HUES48 (cell line): ENCODE data around the gene GJD4.

Experiments
- H3K27ac ChIP-seq: one replicate; pipeline ENCODE4 v1.7.0; 2013; ENCODE audit warnings: low read depth, low read length, inconsistent platforms
- H3K27me3 ChIP-seq: 2 replicates; pipeline ENCODE4 v1.6.1; 2013; ENCODE audit warnings: mild to moderate bottlenecking, low read length; ENCODE audit not compliant: control insufficient read depth, insufficient read depth
- H3K36me3 ChIP-seq: 2 replicates; pipeline ENCODE4 v1.6.1; 2013; ENCODE audit warnings: low read length; ENCODE audit not compliant: control insufficient read depth, insufficient read depth
- H3K4me1 ChIP-seq: 2 replicates; pipeline ENCODE4 v1.6.1; 2013; ENCODE audit warnings: mild to moderate bottlenecking, low read length; ENCODE audit not compliant: control insufficient read depth, insufficient read depth
- H3K4me3 ChIP-seq: 2 replicates; pipeline ENCODE4 v1.5.1; 2013; ENCODE audit warnings: mild to moderate bottlenecking, low read depth, low read length
- H3K9ac ChIP-seq: 2 replicates; pipeline ENCODE4 v1.6.1; 2013; ENCODE audit warnings: mild to moderate bottlenecking, low read depth, low read length, moderate library complexity
- H3K9me3 ChIP-seq: 2 replicates; pipeline ENCODE4 v1.6.1; 2013; ENCODE audit warnings: low read length; ENCODE audit not compliant: control insufficient read depth, insufficient read depth

GJD4 gene

DNA sequence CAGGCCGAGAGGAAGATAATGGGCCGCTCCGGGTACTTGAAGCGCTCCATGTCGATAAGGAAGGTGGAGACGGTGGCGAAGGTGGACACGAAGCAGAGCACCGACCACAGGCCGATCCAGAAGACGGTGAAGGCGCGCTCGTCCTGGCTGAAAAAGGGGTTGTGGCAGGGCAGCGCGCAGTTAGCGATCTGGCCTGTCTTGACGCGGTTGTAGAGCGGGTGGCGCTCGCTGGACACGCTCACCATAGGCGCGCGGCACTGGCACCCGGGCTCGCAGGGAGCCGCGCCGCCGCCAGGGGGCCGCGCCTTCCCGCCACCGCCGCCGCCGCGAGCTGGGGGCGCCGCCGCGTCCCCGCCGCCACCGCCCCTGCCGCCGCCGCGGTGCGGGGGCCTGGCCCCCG, 35.3 kb downstream of the GJD4 start:
- Histone ChIP-seq H3K4me3 (peak overlapping the region; percentile 71), H3K36me3 (no peaks in the 10 kb centered on the region), H3K27me3 (peaks cover 28% of the 10 kb centered on the region), H3K9ac (no peak overlapping the region; the same call in 1 of the 2 replicates), H3K4me1 (peaks cover 38% of the 10 kb centered on the region), H3K27ac (no peak overlapping the region), H3K9me3 (no peaks in the 10 kb centered on the region)

- no peaks in the 10 kb centered on the region for H3K9me3 ChIP-seq
- H3K27ac ChIP-seq, result no peak overlapping the region
- H3K9ac ChIP-seq, result peak overlapping the region; percentile 56; the same call in 1 of the 2 replicates
- no peaks in the 10 kb centered on the region for H3K36me3 ChIP-seq
- H3K4me1 ChIP-seq, result peaks cover 32% of the 10 kb centered on the region
- H3K4me3 ChIP-seq, result peak overlapping the region; percentile 81
- H3K27me3 ChIP-seq, result peaks cover 28% of the 10 kb centered on the region
These were observed 36.0 kb downstream of the GJD4 start for GRCh38 chr10:35640951-35641675.

DNA sequence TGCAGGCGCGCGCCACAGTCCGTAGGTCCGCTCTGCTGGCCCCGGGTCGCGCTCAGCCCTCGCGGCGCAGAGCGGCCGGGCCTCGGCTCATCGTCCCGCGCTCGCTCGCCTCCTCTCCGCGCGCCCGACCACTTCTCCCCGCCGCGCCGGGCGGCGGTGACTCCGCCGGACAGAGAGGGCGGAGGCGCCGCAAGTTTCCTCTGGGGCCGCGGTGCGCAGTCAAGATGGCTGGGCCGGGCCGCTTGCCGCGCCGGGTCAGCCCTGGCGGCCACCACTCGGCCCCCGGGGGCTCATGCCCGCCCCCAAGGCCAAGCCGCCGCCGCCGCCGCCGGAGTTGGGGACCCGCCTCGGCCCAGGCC, 36.5 kb downstream of the GJD4 start:
- Histone ChIP-seq H3K27me3 (peaks cover 28% of the 10 kb centered on the region), H3K4me1 (peaks cover 27% of the 10 kb centered on the region), H3K9me3 (no peaks in the 10 kb centered on the region), H3K36me3 (no peaks in the 10 kb centered on the region), H3K9ac (peak overlapping the region; percentile 25; the same call in 1 of the 2 replicates), H3K27ac (peak overlapping the region; percentile 71), H3K4me3 (peak overlapping the region; percentile 81)

DNA sequence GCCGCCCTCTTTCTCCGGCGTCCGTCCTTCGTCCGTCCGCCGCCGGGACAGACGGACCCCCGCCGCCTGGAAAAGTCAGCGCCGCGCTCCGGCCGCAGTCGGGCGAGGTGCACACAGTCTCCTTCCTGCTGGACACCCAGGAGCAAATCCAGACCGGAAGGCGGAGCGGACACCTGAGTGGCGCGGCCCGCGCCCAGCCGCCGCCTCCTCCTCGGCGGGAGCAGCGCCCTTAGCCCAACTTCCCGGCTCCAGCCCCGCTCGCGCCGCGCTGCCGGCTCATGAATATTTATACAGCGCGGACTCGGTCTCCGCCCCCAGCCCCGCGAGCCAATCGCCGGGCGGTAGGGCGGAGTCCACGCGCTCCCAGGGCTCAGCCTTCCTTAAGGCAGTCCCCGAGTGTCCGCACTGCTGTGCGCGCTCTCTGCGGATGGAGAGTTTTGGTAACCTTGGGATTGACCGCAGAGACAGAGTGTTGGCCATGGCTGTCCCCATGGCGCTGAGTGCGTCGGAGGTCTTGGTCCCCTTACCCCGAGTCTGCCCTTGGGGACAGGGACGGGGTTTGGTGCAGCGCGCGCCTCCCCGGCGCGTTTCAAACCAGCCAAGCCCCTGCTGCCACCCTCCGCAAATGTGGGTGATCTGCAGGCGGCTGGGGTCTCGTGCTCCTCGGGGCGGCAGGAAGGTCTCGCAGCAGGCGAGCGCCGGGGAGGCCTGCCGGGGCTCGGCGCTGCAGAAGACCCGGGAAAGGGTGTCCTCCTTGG, 37.1 kb downstream of the GJD4 start, which contains the start of gene FZD8:
TSS of gene FZD8 (minus strand) at position 262 of the 758 bp plus-strand sequence. CDS start 867 bp downstream, outside the sequence.
- Histone ChIP-seq H3K4me3 (peak within 1 kb of the TSS; percentile 81), H3K27ac (peak within 1 kb of the TSS; percentile 72), H3K9me3 (no peaks in the 10 kb centered on the region), H3K9ac (peak within 1 kb of the TSS; percentile 56), H3K4me1 (peaks cover 22% of the 10 kb centered on the region), H3K27me3 (peaks cover 28% of the 10 kb centered on the region), H3K36me3 (no peaks in the 10 kb centered on the region)

DNA sequence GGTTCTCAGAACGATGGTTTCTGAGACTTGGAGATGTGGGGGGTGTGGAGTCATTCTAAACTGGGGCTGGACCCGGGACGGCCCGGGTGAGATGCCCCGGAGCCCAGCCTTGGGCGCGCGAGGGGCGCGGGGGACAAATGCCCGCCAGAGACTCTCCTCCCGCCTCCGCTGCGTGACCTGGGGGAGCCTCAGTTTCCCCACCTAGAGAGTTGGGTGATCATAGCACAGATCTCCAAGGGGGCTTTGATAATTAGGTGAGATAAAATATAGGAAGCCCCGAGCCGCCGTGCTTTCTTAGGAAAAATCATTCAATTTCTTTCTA, 37.6 kb downstream of the GJD4 start:
- peaks cover 20% of the 10 kb centered on the region for H3K4me1 ChIP-seq
- peak overlapping the region; percentile 72 for H3K27ac ChIP-seq
- H3K9me3 ChIP-seq, result no peaks in the 10 kb centered on the region
- peaks cover 28% of the 10 kb centered on the region for H3K27me3 ChIP-seq
- peak overlapping the region; percentile 19 for H3K9ac ChIP-seq
- no peaks in the 10 kb centered on the region for H3K36me3 ChIP-seq
- H3K4me3 ChIP-seq, result peak overlapping the region; percentile 81

- Histone ChIP-seq H3K27ac (peak overlapping the region; percentile 43), H3K36me3 (no peaks in the 10 kb centered on the region), H3K9ac (peak overlapping the region; percentile 19), H3K27me3 (peaks cover 24% of the 10 kb centered on the region), H3K4me1 (peaks cover 14% of the 10 kb centered on the region), H3K4me3 (peak overlapping the region; percentile 81), H3K9me3 (no peaks in the 10 kb centered on the region)
These were observed 38.3 kb downstream of the GJD4 start for GRCh38 chr10:35643151-35644049.

- Histone ChIP-seq H3K9ac (no peak overlapping the region), H3K4me1 (peaks cover 13% of the 10 kb centered on the region), H3K36me3 (no peaks in the 10 kb centered on the region), H3K27me3 (peaks cover 23% of the 10 kb centered on the region), H3K27ac (no peak overlapping the region), H3K9me3 (no peaks in the 10 kb centered on the region), H3K4me3 (peak overlapping the region; percentile 81)
These were observed 39.2 kb downstream of the GJD4 start for GRCh38 chr10:35644050-35644950.

- Histone ChIP-seq H3K9me3 (no peaks in the 10 kb centered on the region), H3K27me3 (no peaks in the 10 kb centered on the region), H3K9ac (no peak overlapping the region), H3K4me1 (no peaks in the 10 kb centered on the region), H3K4me3 (no peak overlapping the region), H3K36me3 (no peaks in the 10 kb centered on the region), H3K27ac (no peak overlapping the region)
These were observed 45.8 kb downstream of the GJD4 start for GRCh38 chr10:35650894-35651293.

GRCh38 chr10:35652824-35653223, 47.7 kb downstream of the GJD4 start:
- no peaks in the 10 kb centered on the region for H3K27me3 ChIP-seq
- H3K4me3 ChIP-seq, result no peak overlapping the region
- H3K9me3 ChIP-seq, result no peaks in the 10 kb centered on the region
- no peak overlapping the region for H3K9ac ChIP-seq
- H3K36me3 ChIP-seq, result no peaks in the 10 kb centered on the region
- H3K27ac ChIP-seq, result no peak overlapping the region
- H3K4me1 ChIP-seq, result peaks cover 8% of the 10 kb centered on the region; the same call in 1 of the 2 replicates

DNA sequence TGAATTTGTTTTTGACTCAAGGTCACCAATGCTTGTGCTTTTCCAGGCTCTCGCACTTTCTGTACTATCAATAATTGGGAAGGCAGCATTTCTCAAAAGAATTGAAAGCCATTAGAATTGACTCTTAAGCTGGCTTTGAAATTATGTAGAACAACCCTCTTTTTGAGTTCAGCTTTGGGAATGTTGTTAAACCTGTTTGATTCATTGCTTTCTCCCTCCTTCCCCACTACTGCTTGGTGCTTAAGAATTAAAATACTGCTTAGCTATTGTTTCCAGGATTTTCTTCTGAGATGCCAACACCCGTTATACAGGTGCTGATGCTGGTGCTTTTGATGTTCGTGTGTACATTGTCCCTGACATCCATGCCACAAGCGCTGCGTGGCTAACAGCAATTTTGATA, 52.5 kb downstream of the GJD4 start:
- Histone ChIP-seq H3K27me3 (no peaks in the 10 kb centered on the region), H3K27ac (no peak overlapping the region), H3K36me3 (no peaks in the 10 kb centered on the region), H3K9me3 (no peaks in the 10 kb centered on the region), H3K9ac (no peak overlapping the region), H3K4me1 (peaks cover 31% of the 10 kb centered on the region), H3K4me3 (no peak overlapping the region)
